NCI-H187 treated with DMSO at 0.1 percent for 48 hours (cell line): Measurements from ENCODE around the gene EEFSEC.
"Not testable (repeated sequence)": the region's sequence is repeated elsewhere in the genome, so short reads cannot be mapped to it uniquely, and the experiment has no call there.

Experiments used
- DNase-seq: peaks from one replicate; lab custom pipeline; 2025; lab: John Stamatoyannopoulos, UW

EEFSEC gene

DNA sequence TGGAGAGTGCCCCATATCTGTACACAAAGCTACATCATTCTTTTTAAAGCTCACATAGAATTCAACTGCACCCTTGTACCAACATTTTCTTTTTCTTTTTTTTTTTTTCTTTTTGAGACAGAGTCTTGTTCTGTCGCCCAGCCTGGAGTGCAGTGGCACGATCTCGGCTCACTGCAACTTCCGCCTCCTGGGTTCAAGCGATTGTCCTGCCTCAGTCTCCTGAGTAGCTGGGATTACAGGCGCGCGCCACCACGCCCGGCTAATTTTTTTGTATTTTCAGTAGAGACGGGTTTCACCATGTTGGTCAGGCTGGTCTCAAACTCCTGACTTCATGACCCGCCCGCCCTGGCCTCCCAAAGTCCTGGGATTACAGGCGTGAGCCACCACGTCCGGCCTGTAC is 1.1 kb downstream of the EEFSEC start:
- not testable (repeated sequence) for DNase-seq

DNA sequence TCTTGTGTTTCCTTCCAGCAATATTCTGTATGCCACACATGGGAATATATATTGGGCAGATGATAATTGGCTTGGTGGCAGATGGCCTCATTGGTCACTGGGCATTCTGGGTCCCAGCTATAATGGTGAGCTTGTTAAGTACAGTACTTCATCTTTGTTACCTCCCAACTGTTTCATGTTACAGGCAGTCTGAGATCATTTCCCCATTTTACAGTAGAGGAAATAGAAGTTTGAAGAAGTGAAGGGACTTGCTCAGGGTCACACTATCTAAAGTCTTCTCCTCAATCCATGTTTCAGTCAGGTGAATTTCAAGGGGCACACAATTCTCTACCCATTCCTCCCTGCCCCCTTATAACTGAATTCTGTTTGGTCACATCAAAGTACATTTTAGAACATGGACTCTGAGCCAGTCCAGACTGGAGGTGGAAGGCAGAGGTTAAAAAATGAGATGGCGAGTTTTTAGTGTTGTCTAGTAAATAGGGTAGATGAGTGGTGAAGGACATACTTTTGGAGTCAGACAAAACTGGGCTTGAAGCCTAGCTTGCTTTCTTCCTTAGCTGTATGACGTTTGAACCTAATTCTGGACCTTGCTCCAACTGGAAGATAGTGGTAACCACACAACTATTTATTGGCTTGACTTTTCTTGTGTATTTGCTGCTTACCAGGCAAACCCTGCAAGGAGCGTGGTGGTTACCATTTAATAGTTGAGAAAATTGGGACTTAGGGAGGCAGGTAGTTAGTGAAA is 2.5 kb downstream of the EEFSEC start:
- no peak for DNase-seq

- DNase-seq, result no peak
Observed at GRCh38 chr3:128160661-128161060, 7.4 kb downstream of the EEFSEC start.

DNA sequence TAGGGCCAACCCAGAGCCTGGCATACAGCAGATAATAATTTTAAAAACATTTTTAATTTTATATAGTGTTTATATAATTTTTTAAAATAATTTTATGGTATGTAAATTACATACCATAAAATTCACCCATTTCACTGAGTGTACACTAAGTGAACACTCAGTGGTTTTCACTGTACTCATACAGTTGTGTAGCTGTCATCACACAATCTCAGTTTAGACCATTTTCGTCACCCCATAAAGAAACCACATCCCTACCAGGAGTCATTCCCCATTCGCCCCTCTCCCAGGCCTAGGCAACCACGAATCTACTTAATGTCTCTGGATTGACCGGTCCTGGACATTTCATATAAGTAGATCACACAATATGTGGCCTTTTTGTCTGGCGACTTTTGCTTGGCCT is 10.2 kb downstream of the EEFSEC start:
- no peak for DNase-seq

GRCh38 chr3:128166971-128167453 is 13.7 kb downstream of the EEFSEC start:
- DNase-seq, result no peak

DNA sequence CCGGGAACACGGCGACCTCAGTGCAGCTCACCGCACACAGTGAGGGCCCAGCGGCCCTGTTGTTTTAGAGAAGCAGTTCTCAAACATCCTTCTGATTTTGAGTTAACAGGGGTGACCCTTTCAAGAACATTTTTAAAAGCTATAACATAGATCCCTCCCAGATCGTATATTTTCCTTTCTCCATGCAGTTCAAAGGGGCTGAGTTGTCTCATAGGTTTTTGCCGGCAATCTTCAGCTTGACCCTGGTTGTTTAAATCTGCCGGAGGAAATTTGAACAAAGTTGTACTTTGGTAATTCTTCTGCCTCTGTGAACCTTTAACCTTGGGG is 14.3 kb downstream of the EEFSEC start:
- no peak for DNase-seq

- no peak for DNase-seq
Observed at GRCh38 chr3:128167973-128168674, 14.8 kb downstream of the EEFSEC start.

GRCh38 chr3:128168836-128169235 is 15.6 kb downstream of the EEFSEC start:
- DNase-seq, result no peak

GRCh38 chr3:128170866-128171516 is 17.7 kb downstream of the EEFSEC start:
- no peak for DNase-seq

DNA sequence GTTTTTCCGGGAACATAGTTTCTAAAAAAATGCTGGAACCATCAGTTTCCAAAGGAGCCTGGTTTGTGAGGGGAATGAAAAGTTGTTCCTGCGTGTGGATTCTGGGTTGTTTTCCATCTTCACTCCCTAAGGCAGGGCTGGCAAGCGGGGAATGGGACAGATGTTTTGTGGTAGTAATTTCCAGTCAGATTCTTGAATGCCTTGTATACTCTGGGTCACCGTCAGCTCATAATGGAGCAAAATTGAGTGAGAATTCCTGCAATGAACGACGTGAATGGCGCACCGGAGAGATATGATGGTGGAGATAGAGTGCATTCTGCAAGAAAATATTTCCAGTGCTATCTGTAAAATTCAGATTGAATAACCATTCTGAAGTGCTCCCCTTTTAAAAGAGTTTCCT is 19.9 kb downstream of the EEFSEC start:
- DNase-seq, result no peak

DNA sequence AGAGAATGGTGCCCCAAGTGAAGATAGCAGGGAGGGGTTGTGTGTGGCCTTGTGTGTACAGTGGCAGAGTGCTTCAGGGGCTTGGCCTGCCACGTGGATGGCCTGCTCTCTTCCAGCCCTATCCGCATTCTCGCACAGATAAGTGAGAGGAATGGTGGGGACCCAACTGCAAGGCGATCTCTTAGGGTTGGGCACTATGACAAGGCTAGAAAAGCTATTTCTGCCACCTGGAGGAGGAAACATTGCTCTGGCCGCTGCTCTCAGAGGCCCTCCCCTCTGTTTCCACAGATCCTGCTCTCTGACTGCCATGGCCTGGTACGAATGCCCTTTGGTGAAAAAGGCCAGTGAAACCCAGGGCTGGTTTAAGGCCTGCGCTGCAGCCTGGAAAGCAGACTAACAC is 20.6 kb downstream of the EEFSEC start:
- no peak for DNase-seq

GRCh38 chr3:128174675-128175590 is 21.7 kb downstream of the EEFSEC start:
- DNase-seq, result no peak

GRCh38 chr3:128175768-128176167 is 22.5 kb downstream of the EEFSEC start:
- no peak for DNase-seq

DNA sequence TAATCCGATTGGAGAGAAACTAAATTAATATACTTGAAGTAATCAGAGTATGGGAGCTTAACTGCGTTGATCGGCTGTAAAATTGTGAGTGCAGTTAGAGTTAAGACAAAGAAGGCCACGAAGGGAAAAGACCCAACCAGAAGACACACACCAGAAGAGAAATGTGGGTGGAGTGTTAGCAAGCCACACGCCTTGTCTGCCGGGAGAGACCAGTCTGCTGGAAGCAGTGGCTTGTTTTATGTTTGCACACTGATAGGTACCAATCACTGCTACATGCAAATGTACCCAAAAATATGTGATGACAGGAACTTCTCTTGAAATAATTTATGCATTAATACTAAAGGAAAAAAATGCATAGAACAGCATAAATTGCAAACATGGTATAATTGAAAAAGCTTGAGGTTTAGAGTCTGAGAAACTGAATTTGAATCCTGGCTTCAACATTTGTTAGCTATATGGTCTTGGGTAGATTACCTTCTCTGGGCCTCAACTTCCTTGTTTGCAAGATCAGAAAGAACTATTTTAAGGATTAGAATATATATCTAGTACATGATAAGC is 23.1 kb downstream of the EEFSEC start:
- DNase-seq, result no peak

GRCh38 chr3:128177865-128178264 is 24.6 kb downstream of the EEFSEC start:
- DNase-seq, result no peak

- no peak for DNase-seq
Observed at GRCh38 chr3:128178782-128179483, 25.7 kb downstream of the EEFSEC start.

DNA sequence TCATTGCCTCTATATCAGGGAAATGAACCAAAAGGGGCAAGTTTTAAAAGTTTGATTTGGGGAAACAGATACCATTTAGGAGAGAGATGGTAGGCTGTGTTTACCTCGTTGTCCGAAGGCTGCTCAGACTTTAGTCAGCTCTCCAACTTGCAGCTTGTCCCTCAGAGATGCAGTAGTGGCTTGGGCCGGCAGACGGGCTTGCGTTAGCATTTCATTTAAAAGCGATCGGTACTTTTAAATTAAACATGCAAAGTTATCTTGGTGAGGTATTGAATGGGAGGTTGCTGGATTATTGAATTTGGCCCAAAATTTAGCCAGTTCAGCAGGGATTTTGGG is 26.2 kb downstream of the EEFSEC start:
- no peak for DNase-seq

DNA sequence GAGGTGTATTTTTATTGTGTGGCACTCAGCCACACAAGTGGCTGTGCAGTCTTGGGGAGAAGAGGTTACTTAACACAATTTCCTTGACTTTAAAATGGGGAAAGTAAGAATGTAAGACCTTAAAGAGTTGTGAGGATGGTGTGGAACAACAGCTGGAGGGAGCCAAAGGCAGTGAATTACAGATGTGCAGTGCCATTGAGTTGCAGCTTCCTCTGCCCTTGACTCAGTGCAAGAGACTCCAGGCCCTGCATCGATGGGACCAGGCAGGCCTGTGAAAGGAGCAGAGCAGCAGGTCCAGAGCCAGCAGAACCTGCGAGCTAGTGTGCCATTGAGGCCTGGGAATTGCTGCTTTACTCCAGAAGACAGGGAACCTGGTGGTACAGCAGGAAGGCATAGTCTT is 27.2 kb downstream of the EEFSEC start:
- no peak for DNase-seq

DNA sequence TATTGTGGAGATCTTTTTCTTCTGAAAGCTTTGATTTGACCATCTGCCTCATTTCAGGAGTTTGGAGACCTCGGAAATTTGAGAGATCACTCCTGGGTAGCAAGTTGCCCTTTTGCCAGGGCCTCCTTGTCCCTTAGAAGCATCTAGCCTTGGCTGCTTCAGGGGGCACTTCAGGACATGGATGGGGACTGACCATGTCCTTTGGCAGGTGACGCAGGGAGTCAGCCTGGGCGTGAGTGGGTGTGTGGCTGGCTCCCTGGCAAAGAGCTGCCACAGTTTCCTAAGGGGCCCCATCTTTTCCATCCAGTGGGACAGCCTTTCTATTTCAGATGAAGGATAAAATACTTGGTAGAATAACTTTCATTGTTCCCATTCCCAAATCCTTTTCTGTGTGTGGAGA is 27.6 kb downstream of the EEFSEC start:
- DNase-seq, result no peak

GRCh38 chr3:128182656-128183055 is 29.4 kb downstream of the EEFSEC start:
- no peak for DNase-seq
